ENCODE results near the gene BACH2.
"Not testable (repeated sequence)": the region's sequence is repeated elsewhere in the genome, so short reads cannot be mapped to it uniquely, and the experiment has no call there.

Gene BACH2

GRCh38 chr6:90296341-90297114 lies at the start of gene BACH2:
Gene BACH2 (minus strand): TSS chr6:90296843. CDS start chr6:90008844, 287,999 bp downstream.
- DNase-seq (ENCODE audit: extremely low read depth in 1 of 2, low read depth in 1 of 2): peak; percentile 89 to 98

GRCh38 chr6:90343576-90343975 lies 46.9 kb upstream of the BACH2 start:
- DNase-seq (ENCODE audit: extremely low read depth in 1 of 2, low read depth in 1 of 2): no peak

GRCh38 chr6:90338409-90338808 lies 41.8 kb upstream of the BACH2 start:
- DNase-seq (ENCODE audit: extremely low read depth in 1 of 2, low read depth in 1 of 2): no peak

GRCh38 chr6:90336388-90336947 lies 39.8 kb upstream of the BACH2 start:
- DNase-seq (ENCODE audit: extremely low read depth in 1 of 2, low read depth in 1 of 2): no peak

DNA sequence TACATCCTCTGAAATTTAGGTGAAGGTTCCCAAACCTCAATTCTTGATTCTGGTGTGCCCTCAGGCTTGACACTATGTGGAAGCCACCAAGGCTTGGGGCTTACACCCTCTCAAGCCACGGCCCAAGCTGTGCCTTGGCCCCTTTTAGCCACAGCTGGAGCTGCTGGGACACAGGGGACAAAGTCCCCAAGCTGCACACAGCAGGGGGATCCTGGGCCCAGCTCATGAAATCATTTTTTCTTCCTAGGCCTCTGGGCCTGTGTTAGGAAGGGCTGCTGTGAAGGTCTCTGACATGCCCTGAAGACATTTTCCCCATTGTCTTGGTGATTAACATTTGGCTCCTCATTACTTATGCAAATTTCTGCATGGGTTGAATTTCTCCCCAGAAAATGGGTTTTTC lies 37.3 kb upstream of the BACH2 start:
- no peak for DNase-seq (ENCODE audit: extremely low read depth in 1 of 2, low read depth in 1 of 2)

- not testable (repeated sequence) for DNase-seq (ENCODE audit: extremely low read depth in 1 of 2, low read depth in 1 of 2)
These were observed 36.4 kb upstream of the BACH2 start for GRCh38 chr6:90332978-90333543.

GRCh38 chr6:90329386-90330077 lies 32.9 kb upstream of the BACH2 start:
- DNase-seq (ENCODE audit: extremely low read depth in 1 of 2, low read depth in 1 of 2): no peak

- DNase-seq (ENCODE audit: extremely low read depth in 1 of 2, low read depth in 1 of 2): no peak
These were observed 31.4 kb upstream of the BACH2 start for GRCh38 chr6:90328004-90328403.

GRCh38 chr6:90326404-90327057 lies 29.9 kb upstream of the BACH2 start:
- no peak for DNase-seq (ENCODE audit: extremely low read depth in 1 of 2, low read depth in 1 of 2)

DNA sequence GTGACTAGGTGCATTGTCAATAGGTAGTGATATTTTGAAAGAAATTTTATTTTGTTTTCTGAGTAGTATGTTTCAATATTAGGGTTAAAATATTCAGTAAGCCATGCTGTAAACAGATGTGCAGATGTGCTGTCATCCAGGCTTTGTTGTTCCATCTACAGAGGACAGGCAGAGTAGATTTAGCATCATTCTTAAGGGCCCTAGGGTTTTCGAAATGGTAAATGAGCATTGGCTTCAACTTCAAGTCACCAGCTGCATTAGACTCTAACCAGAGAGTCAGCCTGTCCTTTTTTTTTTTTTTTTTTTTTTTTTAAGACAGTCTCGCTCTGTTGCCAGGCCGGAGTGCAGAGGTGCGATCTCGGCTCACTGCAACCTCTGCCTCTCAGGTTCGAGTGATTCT lies 27.1 kb upstream of the BACH2 start:
- DNase-seq (ENCODE audit: extremely low read depth in 1 of 2, low read depth in 1 of 2): no peak

DNA sequence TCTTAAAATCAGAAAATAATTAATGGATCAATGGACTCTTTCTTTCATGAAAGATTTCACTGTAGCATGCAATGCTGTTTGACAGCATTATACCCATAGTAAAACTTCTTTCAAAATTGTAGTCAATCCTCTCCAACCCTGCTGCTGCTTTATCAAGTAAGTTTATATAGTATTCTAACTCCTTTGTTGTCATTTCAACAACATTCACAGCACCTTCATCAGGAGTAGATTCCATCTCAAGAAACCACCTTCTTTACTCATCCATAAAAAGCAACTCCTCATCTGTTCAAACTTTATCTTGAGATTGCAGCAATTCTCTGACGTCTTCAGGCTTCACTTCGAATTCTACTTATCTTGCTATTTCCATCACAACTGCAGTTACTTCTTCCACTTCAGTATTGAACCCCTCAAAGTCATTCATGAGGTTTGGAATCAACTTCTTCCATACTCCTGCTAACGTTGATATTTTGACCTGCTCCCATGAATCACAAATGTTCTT lies 26.4 kb upstream of the BACH2 start:
- no peak for DNase-seq (ENCODE audit: extremely low read depth in 1 of 2, low read depth in 1 of 2)

GRCh38 chr6:90319979-90320685 lies 23.5 kb upstream of the BACH2 start:
- DNase-seq (ENCODE audit: extremely low read depth in 1 of 2, low read depth in 1 of 2): no peak

GRCh38 chr6:90319044-90319443 lies 22.4 kb upstream of the BACH2 start:
- no peak for DNase-seq (ENCODE audit: extremely low read depth in 1 of 2, low read depth in 1 of 2)

DNA sequence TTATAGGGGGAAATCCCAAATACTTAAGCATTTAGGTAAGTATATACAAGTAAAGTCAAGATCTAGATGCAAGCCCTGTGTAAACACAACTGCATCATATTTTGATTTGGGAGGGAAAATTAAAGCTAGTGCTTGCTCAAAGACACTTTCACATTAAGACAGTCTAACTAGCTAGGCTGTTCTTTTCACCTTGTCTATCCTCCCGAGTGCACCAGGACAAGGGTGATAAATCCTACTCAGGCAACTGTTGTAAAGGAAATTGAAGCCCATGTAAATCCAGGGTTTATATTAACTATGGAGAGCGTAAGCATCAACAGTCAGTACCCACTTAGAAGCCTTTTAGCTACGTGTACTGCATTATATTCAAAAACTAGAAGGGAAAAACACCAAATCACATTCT lies 19.3 kb upstream of the BACH2 start:
- DNase-seq (ENCODE audit: extremely low read depth in 1 of 2, low read depth in 1 of 2): no peak

- DNase-seq (ENCODE audit: extremely low read depth in 1 of 2, low read depth in 1 of 2): no peak
These were observed 18.8 kb upstream of the BACH2 start for GRCh38 chr6:90315354-90315950.

- no peak for DNase-seq (ENCODE audit: extremely low read depth in 1 of 2, low read depth in 1 of 2)
These were observed 17.9 kb upstream of the BACH2 start for GRCh38 chr6:90314514-90314913.

- DNase-seq (ENCODE audit: extremely low read depth in 1 of 2, low read depth in 1 of 2): no peak
These were observed 14.9 kb upstream of the BACH2 start for GRCh38 chr6:90311569-90311968.

DNA sequence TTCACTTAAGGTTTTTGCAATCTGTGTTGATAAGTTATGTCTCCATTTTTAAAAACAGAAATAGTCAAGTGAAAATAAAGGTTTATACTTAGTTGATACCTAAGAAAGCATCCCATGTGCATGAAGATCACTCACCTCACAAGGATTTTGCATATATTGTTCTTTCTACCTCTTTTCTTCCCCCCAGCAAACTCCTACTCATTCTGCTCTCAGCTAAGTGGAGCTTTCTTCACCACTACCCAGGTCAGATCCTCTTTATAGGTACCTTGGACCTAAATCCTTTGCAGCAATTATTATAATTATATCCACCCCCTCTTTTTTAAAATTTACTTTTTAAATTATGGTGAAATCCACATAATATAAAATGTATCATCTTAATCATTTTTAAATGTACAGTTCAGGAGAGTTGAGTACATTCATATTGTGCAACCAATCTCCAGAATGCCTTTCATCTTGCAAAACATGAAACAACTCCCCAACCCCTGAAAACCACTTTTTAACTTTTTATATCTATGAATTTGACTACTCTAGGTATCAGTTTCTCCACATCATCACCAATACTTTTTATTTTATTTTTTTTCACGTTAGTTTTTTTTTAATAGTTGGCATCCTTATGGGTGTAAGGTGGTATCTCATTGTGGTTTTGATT lies 9.3 kb upstream of the BACH2 start:
- no peak for DNase-seq (ENCODE audit: extremely low read depth in 1 of 2, low read depth in 1 of 2)

GRCh38 chr6:90304308-90304707 lies 7.7 kb upstream of the BACH2 start:
- DNase-seq (ENCODE audit: extremely low read depth in 1 of 2, low read depth in 1 of 2): no peak

- DNase-seq (ENCODE audit: extremely low read depth in 1 of 2, low read depth in 1 of 2): no peak
These were observed 6.4 kb upstream of the BACH2 start for GRCh38 chr6:90303039-90303438.
